ENCODE data around the gene PDE5A.
"Not testable (repeated sequence)": the region's sequence is repeated elsewhere in the genome, so short reads cannot be mapped to it uniquely, and the experiment has no call there.

PDE5A gene

GRCh38 chr4:119628281-119629141 is at the start of gene PDE5A:
PDE5A (minus strand) TSS chr4:119628804; CDS start chr4:119628671, 133 bp downstream.
- DNase-seq: peak; percentile 90

GRCh38 chr4:119676101-119676500 is 47.5 kb upstream of the PDE5A start:
- no peak for DNase-seq

- DNase-seq: no peak
These were observed 46.8 kb upstream of the PDE5A start for GRCh38 chr4:119675391-119675790.

- no peak for DNase-seq
These were observed 44.3 kb upstream of the PDE5A start for GRCh38 chr4:119672938-119673337.

- DNase-seq: no peak
These were observed 43.5 kb upstream of the PDE5A start for GRCh38 chr4:119672086-119672485.

GRCh38 chr4:119671205-119671604 is 42.6 kb upstream of the PDE5A start:
- no peak for DNase-seq

- no peak for DNase-seq
These were observed 39.2 kb upstream of the PDE5A start for GRCh38 chr4:119667802-119668201.

GRCh38 chr4:119666653-119667091 is 38.1 kb upstream of the PDE5A start:
- DNase-seq: no peak

GRCh38 chr4:119665752-119666151 is 37.1 kb upstream of the PDE5A start:
- no peak for DNase-seq

- DNase-seq: peak; percentile 7
These were observed 35.7 kb upstream of the PDE5A start for GRCh38 chr4:119664168-119664907.

GRCh38 chr4:119663160-119663788 is 34.7 kb upstream of the PDE5A start:
- DNase-seq: peak; percentile 5

GRCh38 chr4:119662612-119663011 is 34.0 kb upstream of the PDE5A start:
- DNase-seq: not testable (repeated sequence)

GRCh38 chr4:119661231-119661630 is 32.6 kb upstream of the PDE5A start:
- DNase-seq: no peak

- no peak for DNase-seq
These were observed 31.0 kb upstream of the PDE5A start for GRCh38 chr4:119659576-119659975.

GRCh38 chr4:119657111-119657611 is 28.6 kb upstream of the PDE5A start:
- no peak for DNase-seq

GRCh38 chr4:119656342-119656741 is 27.7 kb upstream of the PDE5A start:
- DNase-seq: no peak

GRCh38 chr4:119655111-119655837 is 26.7 kb upstream of the PDE5A start:
- DNase-seq: no peak

- DNase-seq: no peak
These were observed 25.4 kb upstream of the PDE5A start for GRCh38 chr4:119653990-119654389.

- no peak for DNase-seq
These were observed 24.4 kb upstream of the PDE5A start for GRCh38 chr4:119652998-119653397.

GRCh38 chr4:119648398-119648797 is 19.8 kb upstream of the PDE5A start:
- no peak for DNase-seq

GRCh38 chr4:119647558-119647957 is 19.0 kb upstream of the PDE5A start:
- no peak for DNase-seq

- DNase-seq: no peak
These were observed 17.9 kb upstream of the PDE5A start for GRCh38 chr4:119646347-119647071.

Data from RPMI8226 (cell line).